MM.1S (cell line): ENCODE data around the gene HSPG2.

ENCODE experiments used
- DNase-seq: peaks from one replicate; pipeline ENCODE4 v3.0.0-alpha.2; 2015
- H2AFZ ChIP-seq: fragments of 300-600 bp; sonication (generic); 2 replicates; pipeline ENCODE4 v1.6.0; 2016; ENCODE audit warnings: antibody characterized with exemption, low read length
- H3F3A ChIP-seq: fragments of 300-600 bp; sonication (generic); 2 replicates; pipeline ENCODE4 v1.6.1; 2016; ENCODE audit warnings: mild to moderate bottlenecking, antibody characterized with exemption, low read length, moderate library complexity, mixed read lengths; ENCODE audit not compliant: insufficient read depth
- H3K27ac ChIP-seq: fragments of 300-600 bp; sonication (generic); 2 replicates; pipeline ENCODE4 v1.5.1; 2016; ENCODE audit warnings: mild to moderate bottlenecking, low read length
- H3K27me3 ChIP-seq: fragments of 300-600 bp; sonication (generic); replicated peaks from 2 replicates; pipeline ENCODE4 v1.6.0; 2016; ENCODE audit warnings: low read length; ENCODE audit not compliant: insufficient read depth
- H3K36me3 ChIP-seq: fragments of 300-600 bp; sonication (generic); replicated peaks from 2 replicates; pipeline ENCODE4 v1.6.1; 2016; ENCODE audit warnings: mild to moderate bottlenecking, low read length, mixed read lengths; ENCODE audit not compliant: insufficient read depth
- H3K4me1 ChIP-seq: fragments of 300-600 bp; sonication (generic); 2 replicates; pipeline ENCODE4 v1.6.1; 2016; ENCODE audit warnings: low read length, mixed read lengths
- H3K4me2 ChIP-seq: fragments of 300-600 bp; sonication (generic); 2 replicates; pipeline ENCODE4 v1.6.0; 2016; ENCODE audit warnings: low read depth, low read length
- H3K4me3 ChIP-seq: fragments of 300-600 bp; sonication (generic); 2 replicates; pipeline ENCODE4 v1.5.1; 2016; ENCODE audit warnings: low read length, mixed read lengths
- H3K79me2 ChIP-seq: fragments of 300-600 bp; sonication (generic); 2 replicates; pipeline ENCODE4 v1.6.1; 2016; ENCODE audit warnings: mixed run types, low read length, mixed read lengths
- H3K9ac ChIP-seq: fragments of 300-600 bp; sonication (generic); 2 replicates; pipeline ENCODE4 v1.6.1; 2016; ENCODE audit warnings: low read length, mixed read lengths
- H3K9me2 ChIP-seq: fragments of 300-600 bp; sonication (generic); replicated peaks from 2 replicates; pipeline ENCODE4 v1.6.1; 2016; ENCODE audit warnings: mild to moderate bottlenecking, low read length, mixed read lengths; ENCODE audit not compliant: insufficient read depth
- H3K9me3 ChIP-seq: fragments of 300-600 bp; sonication (generic); replicated peaks from 2 replicates; pipeline ENCODE4 v1.6.1; 2016; ENCODE audit warnings: mild to moderate bottlenecking, low read length, mixed read lengths; ENCODE audit not compliant: insufficient read depth
- H4K20me1 ChIP-seq: fragments of 300-600 bp; sonication (generic); 2 replicates; pipeline ENCODE4 v1.6.1; 2016; ENCODE audit warnings: mild to moderate bottlenecking, low read length, moderate library complexity, mixed read lengths; ENCODE audit not compliant: insufficient read depth
- CTCF ChIP-seq: fragments of 300-600 bp; sonication (generic); IDR thresholded peaks from 2 replicates; pipeline ENCODE4 v1.5.1; 2016; ENCODE audit warnings: antibody characterized with exemption, low read length, mixed read lengths
- EZH2 ChIP-seq: fragments of 300-600 bp; sonication (generic); optimal IDR thresholded peaks from 2 replicates; pipeline ENCODE3; 2017; ENCODE audit warnings: low read depth, mild to moderate bottlenecking, antibody characterized with exemption, low read length, mixed read lengths
- EZH2phosphoT487 ChIP-seq: fragments of 300-600 bp; sonication (generic); IDR thresholded peaks from 2 replicates; pipeline ENCODE4 v1.6.1; 2018; ENCODE audit warnings: antibody characterized with exemption, low read length

The HSPG2 gene

GRCh38 chr1:21842606-21843162 lies 94.4 kb downstream of the HSPG2 start:
- no peak overlapping the region for H3K9ac ChIP-seq
- no peak overlapping the region for H3K27ac ChIP-seq
- no peaks in the 10 kb centered on the region for H3K9me2 ChIP-seq
- no peak overlapping the region for H2AFZ ChIP-seq
- DNase-seq = no peak
- no peaks in the 10 kb centered on the region for H3K36me3 ChIP-seq
- H3K4me3 ChIP-seq = no peak overlapping the region
- no peak for TF ChIP-seq CTCF
- TF ChIP-seq EZH2phosphoT487 = no peak
- no peak for TF ChIP-seq EZH2
- H3K9me3 ChIP-seq = no peaks in the 10 kb centered on the region
- H4K20me1 ChIP-seq = no peaks in the 10 kb centered on the region
- no peaks in the 10 kb centered on the region for H3K27me3 ChIP-seq
- no peak overlapping the region for H3K4me2 ChIP-seq
- H3K4me1 ChIP-seq = no peaks in the 10 kb centered on the region
- no peaks in the 10 kb centered on the region for H3K79me2 ChIP-seq
- no peaks in the 10 kb centered on the region for H3F3A ChIP-seq

- Histone ChIP-seq H3F3A (no peaks in the 10 kb centered on the region), H3K4me2 (no peak overlapping the region), H3K27me3 (no peaks in the 10 kb centered on the region), H2AFZ (no peak overlapping the region), H3K9me2 (no peaks in the 10 kb centered on the region), H3K4me1 (no peaks in the 10 kb centered on the region), H3K9me3 (no peaks in the 10 kb centered on the region), H3K36me3 (no peaks in the 10 kb centered on the region), H3K4me3 (no peak overlapping the region), H3K79me2 (no peaks in the 10 kb centered on the region), H4K20me1 (no peaks in the 10 kb centered on the region), H3K27ac (no peak overlapping the region), H3K9ac (no peak overlapping the region)
- DNase-seq = no peak
- no peak for TF ChIP-seq EZH2phosphoT487
- TF ChIP-seq EZH2 = no peak
- no peak for TF ChIP-seq CTCF
Measured at GRCh38 chr1:21841852-21842466, 95.2 kb downstream of the HSPG2 start.

DNA sequence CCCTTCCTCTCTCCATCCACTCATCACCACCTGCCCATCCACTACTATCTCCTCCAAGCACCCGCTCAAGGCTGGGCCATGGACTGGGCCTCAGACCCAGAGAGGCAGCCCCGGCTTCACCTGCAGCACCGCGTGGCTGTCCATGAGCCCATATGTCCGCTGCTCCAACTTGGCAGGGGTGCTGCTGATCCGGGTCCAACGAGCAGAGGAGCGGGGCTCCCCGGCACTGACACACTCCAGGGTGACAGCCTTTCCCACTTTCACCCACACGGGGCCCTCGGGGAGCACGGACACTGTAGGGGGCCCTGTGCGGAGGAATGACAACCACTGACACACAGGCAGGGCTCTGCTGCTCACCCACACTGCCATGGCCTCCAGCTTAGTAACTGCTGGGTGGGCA lies 96.1 kb downstream of the HSPG2 start:
- no peak overlapping the region for H3K27ac ChIP-seq
- no peaks in the 10 kb centered on the region for H3K36me3 ChIP-seq
- H4K20me1 ChIP-seq = no peaks in the 10 kb centered on the region
- no peaks in the 10 kb centered on the region for H3F3A ChIP-seq
- H3K4me2 ChIP-seq = no peak overlapping the region
- no peaks in the 10 kb centered on the region for H3K9me3 ChIP-seq
- no peak overlapping the region for H3K9ac ChIP-seq
- H3K4me1 ChIP-seq = no peaks in the 10 kb centered on the region
- H3K4me3 ChIP-seq = no peak overlapping the region
- no peaks in the 10 kb centered on the region for H3K27me3 ChIP-seq
- TF ChIP-seq EZH2phosphoT487 = no peak
- TF ChIP-seq CTCF = no peak
- DNase-seq = no peak
- no peak overlapping the region for H2AFZ ChIP-seq
- no peaks in the 10 kb centered on the region for H3K79me2 ChIP-seq
- H3K9me2 ChIP-seq = no peaks in the 10 kb centered on the region
